H9 (cell line): ENCODE data around the gene UQCR10. TPM values are rescaled to one million over a fixed set of nuclear protein-coding genes. Genes with fewer than 3 reads are reported as not detected.

Experiments
- DNase-seq: peaks from one replicate; pipeline ENCODE4 v3.0.0-alpha.2; 2017
- H2AFZ ChIP-seq: one replicate; pipeline ENCODE4 v1.6.1; 2013; ENCODE audit warnings: mild to moderate bottlenecking, low read length, control low read depth, moderate library complexity
- H2AK5ac ChIP-seq: 2 replicates; pipeline ENCODE4 v1.6.1; 2013; ENCODE audit warnings: low read length, control low read depth, mixed read lengths; ENCODE audit not compliant: insufficient read length
- H2BK120ac ChIP-seq: one replicate; pipeline ENCODE4 v1.6.1; 2013; ENCODE audit warnings: low read depth, mild to moderate bottlenecking, low read length, control low read depth, inconsistent platforms; ENCODE audit not compliant: poor library complexity, severe bottlenecking
- H2BK12ac ChIP-seq: 2 replicates; pipeline ENCODE4 v1.6.1; 2013; ENCODE audit warnings: low read length, control low read depth, mixed read lengths, low read depth; ENCODE audit not compliant: insufficient read length
- H2BK15ac ChIP-seq: 2 replicates; pipeline ENCODE4 v1.6.1; 2013; ENCODE audit warnings: low read depth, low read length, control low read depth
- H2BK20ac ChIP-seq: one replicate; pipeline ENCODE4 v1.6.1; 2013; ENCODE audit warnings: low read depth, mild to moderate bottlenecking, low read length, control low read depth, inconsistent platforms; ENCODE audit not compliant: poor library complexity, severe bottlenecking
- H2BK5ac ChIP-seq: 2 replicates; pipeline ENCODE4 v1.6.1; 2013; ENCODE audit warnings: low read length, control low read depth, mixed read lengths; ENCODE audit not compliant: insufficient read length
- H3K14ac ChIP-seq: 2 replicates; pipeline ENCODE4 v1.6.1; 2013; ENCODE audit warnings: low read length, control low read depth; ENCODE audit not compliant: insufficient read depth
- H3K18ac ChIP-seq: 2 replicates; pipeline ENCODE4 v1.6.1; 2013; ENCODE audit warnings: low read depth, mild to moderate bottlenecking, mixed read lengths, low read length, control low read depth; ENCODE audit not compliant: insufficient read length
- H3K23ac ChIP-seq: 2 replicates; pipeline ENCODE4 v1.6.1; 2013; ENCODE audit warnings: low read length, control low read depth, mixed read lengths, low read depth; ENCODE audit not compliant: insufficient read length
- H3K23me2 ChIP-seq: 2 replicates; pipeline ENCODE4 v1.6.1; 2013; ENCODE audit warnings: low read depth, mild to moderate bottlenecking, mixed read lengths, low read length, control low read depth; ENCODE audit not compliant: insufficient read length, poor library complexity, severe bottlenecking
- H3K27ac ChIP-seq: 2 replicates; pipeline ENCODE4 v1.5.1; 2013; ENCODE audit warnings: low read length, control low read depth, mixed read lengths, low read depth; ENCODE audit not compliant: insufficient read length
- H3K27me3 ChIP-seq: 2 replicates; pipeline ENCODE4 v1.6.1; 2013; ENCODE audit warnings: low read length, control low read depth, inconsistent platforms; ENCODE audit not compliant: insufficient read depth
- H3K4ac ChIP-seq: 2 replicates; pipeline ENCODE4 v1.6.1; 2013; ENCODE audit warnings: low read depth, mild to moderate bottlenecking, control low read depth, inconsistent platforms, low read length, moderate library complexity
- H3K4me1 ChIP-seq: 2 replicates; pipeline ENCODE4 v1.6.1; 2013; ENCODE audit warnings: low read length, control low read depth, inconsistent platforms; ENCODE audit not compliant: insufficient read depth
- H3K4me2 ChIP-seq: 2 replicates; pipeline ENCODE4 v1.6.1; 2013; ENCODE audit warnings: low read length, control low read depth, mixed read lengths; ENCODE audit not compliant: insufficient read length, insufficient read depth
- H3K56ac ChIP-seq: 2 replicates; pipeline ENCODE4 v1.6.1; 2013; ENCODE audit warnings: low read depth, mild to moderate bottlenecking, mixed read lengths, low read length, control low read depth; ENCODE audit not compliant: insufficient read length
- H3K79me1 ChIP-seq: 2 replicates; pipeline ENCODE4 v1.6.1; 2013; ENCODE audit warnings: low read depth, mild to moderate bottlenecking, moderate library complexity, low read length, control low read depth, inconsistent platforms; ENCODE audit not compliant: insufficient read depth, poor library complexity, severe bottlenecking
- H3K79me2 ChIP-seq: 2 replicates; pipeline ENCODE4 v1.6.1; 2013; ENCODE audit warnings: low read length, control low read depth, inconsistent platforms; ENCODE audit not compliant: insufficient read depth
- H3K9ac ChIP-seq: 2 replicates; pipeline ENCODE4 v1.6.1; 2013; ENCODE audit warnings: low read length, control low read depth, mixed read lengths; ENCODE audit not compliant: insufficient read length; ENCODE audit errors: extremely low read depth
- H3K9me3 ChIP-seq: one replicate; pipeline ENCODE4 v1.6.1; 2013; ENCODE audit warnings: low read depth, low read length, inconsistent platforms; ENCODE audit not compliant: control insufficient read depth
- H3T11ph ChIP-seq: one replicate; pipeline ENCODE4 v1.6.1; 2013; ENCODE audit warnings: mild to moderate bottlenecking, low read length, control low read depth, inconsistent platforms
- H4K20me1 ChIP-seq: one replicate; pipeline ENCODE4 v1.6.1; 2013; ENCODE audit not compliant: control insufficient read depth, insufficient read length, insufficient read depth
- H4K5ac ChIP-seq: 2 replicates; pipeline ENCODE4 v1.6.1; 2013; ENCODE audit warnings: low read depth, mild to moderate bottlenecking, mixed read lengths, low read length, control low read depth; ENCODE audit not compliant: insufficient read length
- H4K8ac ChIP-seq: replicated peaks from 2 replicates; pipeline ENCODE4 v1.6.1; 2013; ENCODE audit warnings: low read length, control low read depth, mixed read lengths, low read depth; ENCODE audit not compliant: insufficient read length
- H4K91ac ChIP-seq: 2 replicates; pipeline ENCODE4 v1.6.1; 2013; ENCODE audit warnings: low read depth, mild to moderate bottlenecking, moderate library complexity, mixed read lengths, low read length, control low read depth; ENCODE audit not compliant: insufficient read length
- H3K27ac Mint-ChIP-seq, 3 experiments: 2 replicates in 2 of 3; 3 replicates in 1 of 3; pipeline ENCODE4 v1.8.0; 2020 to 2021; ENCODE audit warnings: mixed read lengths in 3 of 3, mild to moderate bottlenecking in 1 of 3, moderate library complexity in 1 of 3
- H3K27me3 Mint-ChIP-seq: 2 replicates; pipeline ENCODE4 v1.8.0; 2021; ENCODE audit warnings: low read depth, mild to moderate bottlenecking, moderate library complexity, mixed read lengths
- H3K36me3 Mint-ChIP-seq, 3 experiments: 2 replicates in 2 of 3; 3 replicates in 1 of 3; pipeline ENCODE4 v1.8.0; 2020 to 2021; ENCODE audit warnings: low read depth in 3 of 3, mixed read lengths in 3 of 3; ENCODE audit not compliant: insufficient read depth in 1 of 3
- H3K4me1 Mint-ChIP-seq, 2 experiments: 2 replicates each; pipeline ENCODE4 v1.8.0; 2020; ENCODE audit warnings: mixed read lengths in 2 of 2
- H3K4me3 Mint-ChIP-seq, 2 experiments: 2 replicates in 1 of 2; 3 replicates in 1 of 2; pipeline ENCODE4 v1.8.0; 2020 to 2021; ENCODE audit warnings: mild to moderate bottlenecking in 2 of 2, mixed read lengths in 2 of 2, moderate library complexity in 1 of 2
- H3K9me3 Mint-ChIP-seq, 2 experiments: 2 replicates in 1 of 2; 3 replicates in 1 of 2; pipeline ENCODE4 v1.8.0; 2020; ENCODE audit warnings: mild to moderate bottlenecking in 2 of 2, mixed read lengths in 2 of 2, moderate library complexity in 1 of 2
- WGBS: extraction: QIAGEN DNeasy Blood & Tissue Kit; methylation state at CpG from one replicate; pipeline ENCODE4 v1.1.7; 2013; ENCODE audit warnings: missing lambda C conversion rate, low lambda C conversion rate, mixed read lengths; ENCODE audit not compliant: insufficient read length; ENCODE audit errors: extremely low coverage; 5-methylcytosine and 5-hydroxymethylcytosine counted together
- total RNA-seq: library from RNA; stranded (reverse); gene quantifications from 2 replicates; pipeline ENCODE4 v1.2.1, GENCODE V29; 2021
- TF ChIP-seq, protein P1 (sequence below): fragments of 200-600 bp; sonication (generic); conservative IDR thresholded peaks from 3 replicates; pipeline ENCODE4 v1.8.0; 2021; ENCODE audit warnings: antibody characterized with exemption, mild to moderate bottlenecking

The UQCR10 gene
- total RNA-seq, 1 experiment from 2014 or later: 124 TPM

- H3K27ac ChIP-seq: no peak overlapping the region
- H3K9me3 Mint-ChIP-seq: no peaks in the 10 kb centered on the region
- H2BK5ac ChIP-seq: no peak overlapping the region
- H3K36me3 Mint-ChIP-seq: peaks cover 0 to 51% (median 6%) of the 10 kb centered on the region in 3 experiments; a peak in 4 of 7 replicates
- H3T11ph ChIP-seq: no peak overlapping the region
- H4K20me1 ChIP-seq: no peaks in the 10 kb centered on the region
- no peak overlapping the region for H2AFZ ChIP-seq
- H3K79me2 ChIP-seq: no peaks in the 10 kb centered on the region
- H3K23ac ChIP-seq: no peak overlapping the region
- H3K9ac ChIP-seq: no peak overlapping the region
- H2BK12ac ChIP-seq: no peak overlapping the region
- no peak overlapping the region for H2BK120ac ChIP-seq
- no peaks in the 10 kb centered on the region for H3K9me3 ChIP-seq
- H3K79me1 ChIP-seq: no peaks in the 10 kb centered on the region
- H3K4me1 Mint-ChIP-seq: peaks cover 6 to 16% of the 10 kb centered on the region in 2 experiments
- H3K4me1 ChIP-seq: no peaks in the 10 kb centered on the region
- H3K27me3 Mint-ChIP-seq: no peaks in the 10 kb centered on the region
- H4K91ac ChIP-seq: no peak overlapping the region
- H3K27me3 ChIP-seq: no peaks in the 10 kb centered on the region
- H3K23me2 ChIP-seq: no peaks in the 10 kb centered on the region
- TF ChIP-seq, protein P1, sequence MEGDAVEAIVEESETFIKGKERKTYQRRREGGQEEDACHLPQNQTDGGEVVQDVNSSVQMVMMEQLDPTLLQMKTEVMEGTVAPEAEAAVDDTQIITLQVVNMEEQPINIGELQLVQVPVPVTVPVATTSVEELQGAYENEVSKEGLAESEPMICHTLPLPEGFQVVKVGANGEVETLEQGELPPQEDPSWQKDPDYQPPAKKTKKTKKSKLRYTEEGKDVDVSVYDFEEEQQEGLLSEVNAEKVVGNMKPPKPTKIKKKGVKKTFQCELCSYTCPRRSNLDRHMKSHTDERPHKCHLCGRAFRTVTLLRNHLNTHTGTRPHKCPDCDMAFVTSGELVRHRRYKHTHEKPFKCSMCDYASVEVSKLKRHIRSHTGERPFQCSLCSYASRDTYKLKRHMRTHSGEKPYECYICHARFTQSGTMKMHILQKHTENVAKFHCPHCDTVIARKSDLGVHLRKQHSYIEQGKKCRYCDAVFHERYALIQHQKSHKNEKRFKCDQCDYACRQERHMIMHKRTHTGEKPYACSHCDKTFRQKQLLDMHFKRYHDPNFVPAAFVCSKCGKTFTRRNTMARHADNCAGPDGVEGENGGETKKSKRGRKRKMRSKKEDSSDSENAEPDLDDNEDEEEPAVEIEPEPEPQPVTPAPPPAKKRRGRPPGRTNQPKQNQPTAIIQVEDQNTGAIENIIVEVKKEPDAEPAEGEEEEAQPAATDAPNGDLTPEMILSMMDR: no peak
- no peak overlapping the region for H2BK20ac ChIP-seq
- no CpG with 5 or more reads among the region's 2 CpGs for WGBS
- no peak overlapping the region for H3K56ac ChIP-seq
- DNase-seq: no peak
- H2AK5ac ChIP-seq: no peak overlapping the region
- no peak overlapping the region for H3K18ac ChIP-seq
- H4K5ac ChIP-seq: no peak overlapping the region
- no peak overlapping the region for H3K14ac ChIP-seq
- H4K8ac ChIP-seq: no peak overlapping the region
- no peak overlapping the region for H2BK15ac ChIP-seq
- no peak overlapping the region for H3K4me2 ChIP-seq
- H3K27ac Mint-ChIP-seq: peak overlapping the region in 2 of 3 experiments; percentile 44 to 73; a peak in 2 of 7 replicates
- no peak overlapping the region for H3K4me3 Mint-ChIP-seq
- no peak overlapping the region for H3K4ac ChIP-seq
These were observed 31.6 kb downstream of the UQCR10 start for GRCh38 chr22:29798801-29799200.
